ENCODE data around the gene FARP2. TPM values are rescaled to one million over a fixed set of nuclear protein-coding genes. Genes with fewer than 3 reads are reported as not detected.

FARP2 gene
- total RNA-seq, 4 donors from 2014 or later, result 26.8 to 37.9 (median 30.2) TPM

DNA sequence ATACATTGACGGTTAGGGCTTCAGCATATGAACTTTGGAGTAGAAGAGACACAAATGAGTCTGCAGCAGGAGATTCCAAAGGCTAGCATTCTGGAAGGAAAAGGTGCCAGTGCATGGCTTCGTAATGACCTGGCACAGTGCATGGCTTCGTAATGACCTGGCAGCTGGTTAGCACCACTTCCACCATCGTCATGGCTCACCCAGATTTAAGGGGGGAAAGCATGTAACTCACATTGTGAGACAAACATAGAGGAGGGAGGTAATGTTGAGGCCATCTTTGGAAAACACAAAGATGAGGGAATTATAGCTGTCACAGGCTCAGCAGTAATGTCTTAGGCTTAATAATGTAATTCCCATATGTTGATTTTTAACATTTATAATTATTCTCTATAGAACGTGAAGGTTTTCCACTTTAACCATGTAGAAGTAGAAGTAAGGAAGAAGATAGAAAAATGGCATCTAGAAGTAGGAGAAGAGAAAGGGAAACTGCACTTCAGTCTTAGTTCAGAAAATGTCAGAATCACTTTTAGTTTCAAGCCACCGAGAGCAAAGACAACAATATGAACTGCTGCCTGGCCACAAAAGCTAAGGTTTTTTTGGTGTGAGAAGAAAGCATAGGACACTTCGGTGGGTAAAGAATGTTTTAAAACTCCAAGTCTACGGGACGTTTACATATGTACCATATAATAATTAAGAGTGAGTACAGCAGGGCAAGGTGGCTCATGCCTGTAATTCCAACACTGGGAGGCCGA is 159.1 kb downstream of the FARP2 start:
- WGBS, result 66% methylated on average over 10 of the region's 10 CpGs
- Histone ChIP-seq H3K36me3 (peaks cover 0 to 11% (median 2%) of the 10 kb centered on the region in 4 donors), H3K4me1 (peaks cover 0 to 1% (median 0%) of the 10 kb centered on the region in 4 donors), H3K27ac (replicated peaks in 1 of 4) (no peak overlapping the region), H3K9me3 (no peaks in the 10 kb centered on the region), H3K27me3 (peaks cover 0 to 12% (median 0%) of the 10 kb centered on the region in 4 donors), H3K4me3 (no peak overlapping the region)
- intact Hi-C loops (cut with DNase I), result no loop called here
- no peak for DNase-seq (ENCODE audit: extremely low spot score)
- TF ChIP-seq POLR2A (IDR thresholded peaks at IDR 0.05; ENCODE audit: low read depth) (no peak), POLR2AphosphoS5 (IDR thresholded peaks at IDR 0.05) (no peak), EP300 (IDR thresholded peaks at IDR 0.05) (no peak)
- TF ChIP-seq, protein P1, sequence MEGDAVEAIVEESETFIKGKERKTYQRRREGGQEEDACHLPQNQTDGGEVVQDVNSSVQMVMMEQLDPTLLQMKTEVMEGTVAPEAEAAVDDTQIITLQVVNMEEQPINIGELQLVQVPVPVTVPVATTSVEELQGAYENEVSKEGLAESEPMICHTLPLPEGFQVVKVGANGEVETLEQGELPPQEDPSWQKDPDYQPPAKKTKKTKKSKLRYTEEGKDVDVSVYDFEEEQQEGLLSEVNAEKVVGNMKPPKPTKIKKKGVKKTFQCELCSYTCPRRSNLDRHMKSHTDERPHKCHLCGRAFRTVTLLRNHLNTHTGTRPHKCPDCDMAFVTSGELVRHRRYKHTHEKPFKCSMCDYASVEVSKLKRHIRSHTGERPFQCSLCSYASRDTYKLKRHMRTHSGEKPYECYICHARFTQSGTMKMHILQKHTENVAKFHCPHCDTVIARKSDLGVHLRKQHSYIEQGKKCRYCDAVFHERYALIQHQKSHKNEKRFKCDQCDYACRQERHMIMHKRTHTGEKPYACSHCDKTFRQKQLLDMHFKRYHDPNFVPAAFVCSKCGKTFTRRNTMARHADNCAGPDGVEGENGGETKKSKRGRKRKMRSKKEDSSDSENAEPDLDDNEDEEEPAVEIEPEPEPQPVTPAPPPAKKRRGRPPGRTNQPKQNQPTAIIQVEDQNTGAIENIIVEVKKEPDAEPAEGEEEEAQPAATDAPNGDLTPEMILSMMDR (IDR thresholded peaks at IDR 0.05), result no peak

DNA sequence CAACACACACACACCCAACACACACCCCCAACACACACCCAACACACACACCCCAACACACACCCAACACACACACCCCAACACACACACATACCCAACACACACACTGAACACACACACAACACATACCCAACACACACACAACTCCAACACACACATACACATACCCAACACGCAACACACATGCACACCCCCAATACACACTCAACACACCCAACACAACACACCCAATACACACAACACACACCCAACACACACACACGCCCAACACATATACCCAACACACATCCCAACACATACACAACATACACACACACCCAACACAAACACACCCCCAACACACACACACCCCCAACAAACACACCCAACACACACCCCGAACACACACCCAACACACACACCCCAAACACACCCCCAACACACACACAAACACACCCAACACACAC is 160.5 kb downstream of the FARP2 start:
- no peak overlapping the region for H3K4me3 ChIP-seq
- peaks cover 0 to 23% (median 3%) of the 10 kb centered on the region in 4 donors for H3K27me3 ChIP-seq
- no peaks in the 10 kb centered on the region for H3K4me1 ChIP-seq
- DNase-seq (ENCODE audit: extremely low spot score), result no peak
- H3K9me3 ChIP-seq, result no peaks in the 10 kb centered on the region
- no peak overlapping the region for H3K27ac ChIP-seq (replicated peaks in 1 of 4)
- peaks cover 0 to 5% (median 0%) of the 10 kb centered on the region in 4 donors for H3K36me3 ChIP-seq
- intact Hi-C loops (cut with DNase I), result no loop called here
- TF ChIP-seq, protein P1 (IDR thresholded peaks at IDR 0.05), result no peak
- TF ChIP-seq POLR2A (IDR thresholded peaks at IDR 0.05; ENCODE audit: low read depth) (no peak), POLR2AphosphoS5 (IDR thresholded peaks at IDR 0.05) (no peak), EP300 (IDR thresholded peaks at IDR 0.05) (no peak)
- 95% methylated on average over 3 of the region's 3 CpGs for WGBS

DNA sequence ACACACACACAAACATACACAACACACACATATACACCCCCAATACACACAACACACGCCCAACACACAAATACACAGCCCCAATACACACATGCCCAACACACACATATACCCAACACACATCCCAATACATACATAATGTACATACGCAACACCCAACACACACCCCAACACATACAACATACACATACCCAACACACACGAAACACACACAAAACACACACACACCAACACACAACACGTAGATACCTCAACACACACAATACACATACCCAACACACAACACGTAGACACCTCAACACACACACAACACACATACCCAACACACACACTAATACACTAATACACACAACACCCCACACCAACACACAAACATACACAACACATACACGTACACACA is 161.2 kb downstream of the FARP2 start:
- Histone ChIP-seq H3K36me3 (no peaks in the 10 kb centered on the region), H3K4me1 (no peaks in the 10 kb centered on the region), H3K27ac (replicated peaks in 1 of 4) (no peak overlapping the region), H3K9me3 (no peaks in the 10 kb centered on the region), H3K27me3 (peaks cover 0 to 30% (median 4%) of the 10 kb centered on the region in 4 donors), H3K4me3 (no peak overlapping the region)
- DNase-seq (ENCODE audit: extremely low spot score), result no peak
- 94% methylated on average over 6 of the region's 6 CpGs for WGBS
- TF ChIP-seq POLR2A (IDR thresholded peaks at IDR 0.05; ENCODE audit: low read depth), result no peak
- TF ChIP-seq, protein P1 (IDR thresholded peaks at IDR 0.05), result no peak
- TF ChIP-seq EP300 (IDR thresholded peaks at IDR 0.05), result no peak
- no peak for TF ChIP-seq POLR2AphosphoS5 (IDR thresholded peaks at IDR 0.05)
- intact Hi-C loops (cut with DNase I), result no loop called here

DNA sequence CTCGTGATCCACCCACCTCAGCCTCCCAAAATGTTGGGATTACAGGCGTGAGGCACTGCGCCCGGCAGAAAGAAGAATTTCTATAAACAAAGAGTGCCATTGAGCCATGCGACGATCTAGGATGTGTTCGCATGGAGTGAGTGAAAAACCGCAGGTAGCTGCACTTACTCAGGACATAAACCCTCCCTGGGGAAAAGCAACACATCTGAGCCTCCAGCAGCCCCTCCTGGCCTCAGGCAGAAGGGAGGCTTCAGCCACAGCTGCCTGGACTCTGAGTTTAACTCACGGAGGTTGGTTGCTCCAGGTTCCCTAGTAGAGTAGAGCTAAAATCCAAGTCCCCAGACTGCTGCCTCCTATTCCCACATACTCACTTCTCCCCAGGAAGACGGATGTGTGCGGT is 163.6 kb downstream of the FARP2 start:
- 80% methylated on average over 11 of the region's 11 CpGs for WGBS
- H3K27ac ChIP-seq (replicated peaks in 1 of 4), result no peak overlapping the region
- H3K9me3 ChIP-seq, result no peaks in the 10 kb centered on the region
- H3K27me3 ChIP-seq, result peaks cover 0 to 37% (median 4%) of the 10 kb centered on the region in 4 donors
- H3K36me3 ChIP-seq, result no peaks in the 10 kb centered on the region
- intact Hi-C loops (cut with DNase I), result no loop called here
- TF ChIP-seq EP300 (IDR thresholded peaks at IDR 0.05) (no peak), POLR2AphosphoS5 (IDR thresholded peaks at IDR 0.05) (no peak), POLR2A (IDR thresholded peaks at IDR 0.05; ENCODE audit: low read depth) (no peak)
- TF ChIP-seq, protein P1 (IDR thresholded peaks at IDR 0.05), result no peak
- no peaks in the 10 kb centered on the region for H3K4me1 ChIP-seq
- no peak for DNase-seq (ENCODE audit: extremely low spot score)
- no peak overlapping the region for H3K4me3 ChIP-seq

Measured in esophagus muscularis mucosa (tissue), 4 donors.